ENCODE results near the gene ABCB11.

DNA sequence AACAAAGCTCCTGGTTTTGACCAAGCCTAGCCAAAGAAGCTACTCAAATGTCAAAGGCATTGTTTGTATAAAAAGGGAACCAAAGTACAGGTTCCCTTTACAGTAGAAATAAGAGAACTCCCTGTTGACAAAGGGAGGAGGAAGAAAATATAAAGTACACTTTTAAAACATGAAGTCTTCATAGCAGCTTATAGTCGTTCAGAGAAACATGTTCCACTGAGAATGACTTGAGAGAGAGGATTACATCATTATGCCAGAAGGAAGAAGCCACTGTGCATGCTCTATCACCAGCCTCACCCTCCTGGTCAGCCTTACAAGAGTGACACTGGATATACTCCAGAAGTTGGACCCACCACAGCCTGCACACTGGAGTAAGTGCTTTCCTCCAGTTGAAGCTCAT, 35.8 kb upstream of the ABCB11 start:
- TF ChIP-seq, protein P1, sequence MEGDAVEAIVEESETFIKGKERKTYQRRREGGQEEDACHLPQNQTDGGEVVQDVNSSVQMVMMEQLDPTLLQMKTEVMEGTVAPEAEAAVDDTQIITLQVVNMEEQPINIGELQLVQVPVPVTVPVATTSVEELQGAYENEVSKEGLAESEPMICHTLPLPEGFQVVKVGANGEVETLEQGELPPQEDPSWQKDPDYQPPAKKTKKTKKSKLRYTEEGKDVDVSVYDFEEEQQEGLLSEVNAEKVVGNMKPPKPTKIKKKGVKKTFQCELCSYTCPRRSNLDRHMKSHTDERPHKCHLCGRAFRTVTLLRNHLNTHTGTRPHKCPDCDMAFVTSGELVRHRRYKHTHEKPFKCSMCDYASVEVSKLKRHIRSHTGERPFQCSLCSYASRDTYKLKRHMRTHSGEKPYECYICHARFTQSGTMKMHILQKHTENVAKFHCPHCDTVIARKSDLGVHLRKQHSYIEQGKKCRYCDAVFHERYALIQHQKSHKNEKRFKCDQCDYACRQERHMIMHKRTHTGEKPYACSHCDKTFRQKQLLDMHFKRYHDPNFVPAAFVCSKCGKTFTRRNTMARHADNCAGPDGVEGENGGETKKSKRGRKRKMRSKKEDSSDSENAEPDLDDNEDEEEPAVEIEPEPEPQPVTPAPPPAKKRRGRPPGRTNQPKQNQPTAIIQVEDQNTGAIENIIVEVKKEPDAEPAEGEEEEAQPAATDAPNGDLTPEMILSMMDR (IDR thresholded peaks at IDR 0.05) = no peak
- no peak for TF ChIP-seq POLR2A (IDR thresholded peaks at IDR 0.05)
